ENCODE results near the gene PHACTR3.

- no peak for TF ChIP-seq CTCF (conservative IDR thresholded peaks at IDR 0.05)
- TF ChIP-seq ZFX (IDR thresholded peaks at IDR 0.05): no peak
These were observed 243.8 kb downstream of the PHACTR3 start for GRCh38 chr20:59848182-59848581.

Measured in C4-2B (cell line).